Measurements from ENCODE around the gene CACNA1C.

The CACNA1C gene

DNA sequence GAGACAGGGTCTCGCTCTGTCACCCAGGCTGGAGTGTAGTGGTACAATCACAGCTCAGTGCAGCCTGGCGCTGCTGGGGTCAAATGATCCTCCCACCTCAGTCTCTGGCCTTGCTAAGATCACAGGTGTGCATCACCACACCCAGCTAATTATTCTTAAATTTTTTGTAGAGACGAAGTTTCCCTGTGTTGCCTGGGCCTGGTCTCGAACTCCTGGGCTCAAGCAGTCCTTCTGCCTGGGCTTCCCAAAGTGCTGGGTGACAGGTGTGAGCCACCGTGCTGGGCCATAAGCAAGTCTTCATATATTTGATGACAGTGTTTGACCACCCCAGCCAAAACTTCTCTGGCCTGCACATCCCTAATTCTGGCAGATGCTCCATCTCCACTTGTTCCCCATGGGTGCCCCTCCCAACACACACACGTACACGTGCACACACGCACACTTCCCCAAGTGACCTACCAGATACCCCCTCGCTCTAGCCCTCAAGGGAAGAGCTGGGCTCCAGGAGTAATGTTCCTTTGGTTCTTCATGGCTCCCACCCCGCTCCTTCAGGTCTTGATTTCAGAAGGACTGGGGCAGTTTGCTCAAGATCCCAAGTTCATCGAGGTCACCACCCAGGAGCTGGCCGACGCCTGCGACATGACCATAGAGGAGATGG is 637.7 kb downstream of the CACNA1C start:
- in situ Hi-C loops (cut with HindIII; ENCODE audit: low sequenced_read_pairs): no loop called here
- no peak for DNase-seq (ENCODE audit: low read depth)
- TF ChIP-seq, protein P1, sequence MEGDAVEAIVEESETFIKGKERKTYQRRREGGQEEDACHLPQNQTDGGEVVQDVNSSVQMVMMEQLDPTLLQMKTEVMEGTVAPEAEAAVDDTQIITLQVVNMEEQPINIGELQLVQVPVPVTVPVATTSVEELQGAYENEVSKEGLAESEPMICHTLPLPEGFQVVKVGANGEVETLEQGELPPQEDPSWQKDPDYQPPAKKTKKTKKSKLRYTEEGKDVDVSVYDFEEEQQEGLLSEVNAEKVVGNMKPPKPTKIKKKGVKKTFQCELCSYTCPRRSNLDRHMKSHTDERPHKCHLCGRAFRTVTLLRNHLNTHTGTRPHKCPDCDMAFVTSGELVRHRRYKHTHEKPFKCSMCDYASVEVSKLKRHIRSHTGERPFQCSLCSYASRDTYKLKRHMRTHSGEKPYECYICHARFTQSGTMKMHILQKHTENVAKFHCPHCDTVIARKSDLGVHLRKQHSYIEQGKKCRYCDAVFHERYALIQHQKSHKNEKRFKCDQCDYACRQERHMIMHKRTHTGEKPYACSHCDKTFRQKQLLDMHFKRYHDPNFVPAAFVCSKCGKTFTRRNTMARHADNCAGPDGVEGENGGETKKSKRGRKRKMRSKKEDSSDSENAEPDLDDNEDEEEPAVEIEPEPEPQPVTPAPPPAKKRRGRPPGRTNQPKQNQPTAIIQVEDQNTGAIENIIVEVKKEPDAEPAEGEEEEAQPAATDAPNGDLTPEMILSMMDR (IDR thresholded peaks at IDR 0.05; ENCODE audit: low read depth, low read length, missing control alignments): no peak
- peak overlapping the region; percentile 30 for H3K4me3 ChIP-seq (ENCODE audit: low read depth, low read length)

DNA sequence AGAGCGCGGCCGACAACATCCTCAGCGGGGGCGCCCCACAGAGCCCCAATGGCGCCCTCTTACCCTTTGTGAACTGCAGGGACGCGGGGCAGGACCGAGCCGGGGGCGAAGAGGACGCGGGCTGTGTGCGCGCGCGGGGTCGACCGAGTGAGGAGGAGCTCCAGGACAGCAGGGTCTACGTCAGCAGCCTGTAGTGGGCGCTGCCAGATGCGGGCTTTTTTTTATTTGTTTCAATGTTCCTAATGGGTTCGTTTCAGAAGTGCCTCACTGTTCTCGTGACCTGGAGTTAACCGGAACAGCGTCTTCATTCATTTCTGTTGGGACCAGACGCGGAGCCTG is 638.2 kb downstream of the CACNA1C start:
- in situ Hi-C loops (cut with HindIII; ENCODE audit: low sequenced_read_pairs): no loop called here
- TF ChIP-seq, protein P1 (IDR thresholded peaks at IDR 0.05; ENCODE audit: low read depth, low read length, missing control alignments): peak; percentile 27
- DNase-seq (ENCODE audit: low read depth): no peak
- H3K4me3 ChIP-seq (ENCODE audit: low read depth, low read length): peak overlapping the region; percentile 30

DNA sequence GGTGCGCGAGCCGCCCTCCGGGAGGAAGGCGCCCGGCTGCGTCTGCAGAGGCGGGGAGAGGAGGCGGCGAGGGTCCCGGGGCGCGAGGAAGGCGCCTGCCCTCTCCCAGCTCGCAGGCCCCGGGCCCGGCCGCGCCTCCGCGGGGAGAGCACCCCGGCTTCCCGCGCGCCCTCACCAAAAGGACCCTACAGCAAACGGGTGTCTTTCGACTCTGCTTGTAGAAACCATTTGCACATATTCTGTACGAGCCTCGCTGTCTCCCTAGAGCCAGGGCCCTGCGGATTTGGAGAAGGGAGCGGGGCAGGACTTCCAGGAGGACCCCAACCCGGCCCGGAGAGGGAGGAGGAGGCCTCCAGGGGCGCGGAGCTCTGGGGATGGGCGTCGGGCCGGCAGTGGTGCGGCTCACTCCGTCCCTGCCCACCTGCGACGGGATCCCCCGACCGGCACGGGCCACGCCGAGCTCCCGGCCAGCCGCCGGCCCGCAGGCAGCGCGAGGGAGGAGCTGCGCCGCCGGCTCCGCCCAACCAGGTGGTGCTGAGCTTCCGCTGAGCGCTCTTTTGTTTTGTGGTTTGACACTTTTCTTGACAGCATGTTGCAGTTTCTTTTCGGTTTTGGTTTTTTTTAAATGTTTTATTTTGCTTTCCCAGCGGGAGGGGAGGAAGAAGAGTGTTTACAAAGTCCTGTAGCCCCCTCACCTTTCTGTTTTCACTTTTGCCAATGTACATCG is 638.7 kb downstream of the CACNA1C start:
- in situ Hi-C loops (cut with HindIII; ENCODE audit: low sequenced_read_pairs): no loop called here
- TF ChIP-seq, protein P1 (IDR thresholded peaks at IDR 0.05; ENCODE audit: low read depth, low read length, missing control alignments): no peak
- H3K4me3 ChIP-seq (ENCODE audit: low read depth, low read length): peak overlapping the region; percentile 30
- DNase-seq (ENCODE audit: low read depth): no peak

DNA sequence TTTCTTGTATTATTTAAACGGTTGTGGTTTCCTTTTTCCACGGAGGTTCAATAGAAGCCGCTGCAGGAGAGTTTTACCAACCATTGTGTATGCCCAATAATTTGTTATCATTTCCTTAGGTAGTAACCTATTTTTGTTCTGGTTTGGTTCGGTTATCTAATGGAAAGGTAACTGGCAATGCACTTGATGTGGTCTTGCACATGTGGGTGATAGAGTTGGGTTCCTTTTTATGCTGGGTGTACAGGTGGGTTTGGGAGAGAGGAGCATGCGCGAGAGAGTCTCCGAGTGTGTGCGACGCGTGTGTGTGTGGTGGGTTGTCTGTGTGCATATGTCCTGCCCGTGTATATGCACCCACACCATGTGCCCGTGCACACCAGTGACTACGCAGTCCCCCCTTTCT is 639.3 kb downstream of the CACNA1C start:
- in situ Hi-C loops (cut with HindIII; ENCODE audit: low sequenced_read_pairs): no loop called here
- no peak overlapping the region for H3K4me3 ChIP-seq (ENCODE audit: low read depth, low read length)
- no peak for DNase-seq (ENCODE audit: low read depth)
- TF ChIP-seq, protein P1 (IDR thresholded peaks at IDR 0.05; ENCODE audit: low read depth, low read length, missing control alignments): no peak

DNA sequence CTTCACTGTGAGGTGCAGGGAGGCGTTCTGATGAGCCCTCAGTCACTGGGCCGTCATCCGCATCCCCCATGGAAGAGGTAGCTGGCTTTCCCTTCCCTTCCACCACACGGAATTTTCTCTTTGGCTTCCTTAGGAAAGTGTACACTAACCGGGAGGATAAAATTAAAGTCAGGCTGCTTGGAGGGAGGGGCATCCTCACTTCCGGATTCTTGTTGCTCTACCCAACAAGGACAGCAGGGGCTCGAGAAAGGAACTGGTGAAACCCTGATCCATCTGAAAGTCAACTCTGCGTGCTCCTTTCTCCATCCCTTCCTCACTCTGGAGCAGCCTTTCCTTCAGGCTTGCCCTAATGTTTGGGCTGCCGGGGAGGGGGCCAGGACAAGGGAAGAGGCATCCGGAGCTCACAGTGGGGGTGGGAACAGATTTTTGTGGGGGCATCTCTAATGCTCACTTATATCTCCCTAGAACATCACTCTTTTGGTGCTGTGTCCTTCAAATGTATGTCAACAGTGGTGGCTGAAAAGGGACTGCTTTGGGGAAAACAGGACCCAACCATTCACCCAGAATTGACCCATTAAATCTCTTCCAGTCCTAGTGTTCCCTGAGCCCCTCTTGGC is 640.6 kb downstream of the CACNA1C start:
- in situ Hi-C loops (cut with HindIII; ENCODE audit: low sequenced_read_pairs): no loop called here
- DNase-seq (ENCODE audit: low read depth): no peak

DNA sequence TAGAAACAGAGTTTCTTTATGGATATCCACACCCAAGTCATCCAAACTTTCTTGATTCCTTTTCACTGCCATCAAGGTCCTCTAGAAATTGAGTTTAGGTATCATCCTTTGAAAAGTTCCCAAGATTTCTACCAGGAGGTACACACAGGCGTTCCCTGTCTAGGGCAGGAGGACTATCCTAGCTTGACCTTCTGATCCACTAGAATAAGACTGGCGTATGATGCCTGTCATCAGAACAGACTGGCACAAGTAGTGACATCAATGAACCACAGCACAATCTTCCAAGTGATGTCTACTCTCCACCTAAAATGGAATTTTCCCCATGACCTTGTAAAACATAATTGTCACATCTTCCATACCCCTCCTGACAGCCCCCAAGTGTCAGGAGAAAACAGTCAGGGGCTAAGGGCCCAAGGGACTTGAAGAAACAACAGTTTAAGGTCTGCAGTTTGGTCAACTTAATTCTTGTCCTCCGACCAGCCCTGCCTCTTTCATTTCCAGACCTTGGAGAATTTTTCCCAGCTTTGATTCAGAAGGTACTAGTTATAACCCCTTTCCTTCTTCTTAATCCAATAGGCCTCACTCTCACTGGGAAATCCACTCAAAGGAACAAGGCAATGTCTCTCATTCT is 641.3 kb downstream of the CACNA1C start:
- in situ Hi-C loops (cut with HindIII; ENCODE audit: low sequenced_read_pairs): no loop called here
- no peak for DNase-seq (ENCODE audit: low read depth)
- no peak overlapping the region for H3K4me3 ChIP-seq (ENCODE audit: low read depth, low read length)
- TF ChIP-seq, protein P1 (IDR thresholded peaks at IDR 0.05; ENCODE audit: low read depth, low read length, missing control alignments): no peak

More for the DNA sequence above, 640.6 kb downstream of the CACNA1C start:
- no peak overlapping the region for H3K4me3 ChIP-seq (ENCODE audit: low read depth, low read length)
- TF ChIP-seq, protein P1 (IDR thresholded peaks at IDR 0.05; ENCODE audit: low read depth, low read length, missing control alignments): no peak
